Testis (tissue), 2 donors: ENCODE data around the gene ZSCAN10.

Experiments used
- POLR2A ChIP-seq: fragments of 450-650 bp; IDR thresholded peaks from one replicate; pipeline ENCODE4 v1.6.1; 2017; ENCODE audit warnings: antibody characterized with exemption, mild to moderate bottlenecking, moderate library complexity
- TF ChIP-seq, protein P1 (sequence below), 3 experiments: fragments of 450-650 bp in 2 of 3; fragments of 200-600 bp in 1 of 3; sonication (generic) in 1 of 3; IDR thresholded peaks; one replicate each; pipeline ENCODE4 v1.5.1; 2016 to 2019; ENCODE audit warnings: antibody characterized with exemption in 3 of 3, mild to moderate bottlenecking in 2 of 3, moderate library complexity in 1 of 3

GRCh38 chr16:3141781-3142311, 42.8 kb upstream of the ZSCAN10 start:
- TF ChIP-seq, protein P1, sequence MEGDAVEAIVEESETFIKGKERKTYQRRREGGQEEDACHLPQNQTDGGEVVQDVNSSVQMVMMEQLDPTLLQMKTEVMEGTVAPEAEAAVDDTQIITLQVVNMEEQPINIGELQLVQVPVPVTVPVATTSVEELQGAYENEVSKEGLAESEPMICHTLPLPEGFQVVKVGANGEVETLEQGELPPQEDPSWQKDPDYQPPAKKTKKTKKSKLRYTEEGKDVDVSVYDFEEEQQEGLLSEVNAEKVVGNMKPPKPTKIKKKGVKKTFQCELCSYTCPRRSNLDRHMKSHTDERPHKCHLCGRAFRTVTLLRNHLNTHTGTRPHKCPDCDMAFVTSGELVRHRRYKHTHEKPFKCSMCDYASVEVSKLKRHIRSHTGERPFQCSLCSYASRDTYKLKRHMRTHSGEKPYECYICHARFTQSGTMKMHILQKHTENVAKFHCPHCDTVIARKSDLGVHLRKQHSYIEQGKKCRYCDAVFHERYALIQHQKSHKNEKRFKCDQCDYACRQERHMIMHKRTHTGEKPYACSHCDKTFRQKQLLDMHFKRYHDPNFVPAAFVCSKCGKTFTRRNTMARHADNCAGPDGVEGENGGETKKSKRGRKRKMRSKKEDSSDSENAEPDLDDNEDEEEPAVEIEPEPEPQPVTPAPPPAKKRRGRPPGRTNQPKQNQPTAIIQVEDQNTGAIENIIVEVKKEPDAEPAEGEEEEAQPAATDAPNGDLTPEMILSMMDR (IDR thresholded peaks at IDR 0.05) = no peak
- no peak for TF ChIP-seq POLR2A
